GM20000 (cell line): ENCODE results near the gene SLC25A26.
A peak's percentile ranks its signal among the peaks of the same experiment; 100 is the strongest.

Experiments
- DNase-seq: peaks from one replicate; pipeline ENCODE4 v3.0.0; 2012; ENCODE audit warnings: low spot score
- CTCF ChIP-seq: IDR thresholded peaks from 2 replicates; pipeline ENCODE4 v1.5.1; 2012; ENCODE audit warnings: mild to moderate bottlenecking, control low read depth; ENCODE audit errors: extremely low read depth, missing control alignments

SLC25A26 gene

GRCh38 chr3:66186545-66186944 lies 34.3 kb upstream of the SLC25A26 start:
- TF ChIP-seq CTCF, result no peak
- no peak for DNase-seq

- no peak for TF ChIP-seq CTCF
- DNase-seq, result peak; percentile 65
These were observed 25.4 kb upstream of the SLC25A26 start for GRCh38 chr3:66195347-66195783.

- TF ChIP-seq CTCF, result no peak
- DNase-seq, result no peak
These were observed 24.2 kb upstream of the SLC25A26 start for GRCh38 chr3:66196633-66197032.

GRCh38 chr3:66198437-66199088 lies 22.2 kb upstream of the SLC25A26 start:
- no peak for TF ChIP-seq CTCF
- DNase-seq, result no peak

- TF ChIP-seq CTCF, result no peak
- DNase-seq, result no peak
These were observed 21.7 kb upstream of the SLC25A26 start for GRCh38 chr3:66199089-66199473.

GRCh38 chr3:66200147-66200546 lies 20.7 kb upstream of the SLC25A26 start:
- no peak for TF ChIP-seq CTCF
- DNase-seq, result no peak

- no peak for DNase-seq
- no peak for TF ChIP-seq CTCF
These were observed 20.0 kb upstream of the SLC25A26 start for GRCh38 chr3:66200786-66201185.
